Measurements from ENCODE around the gene SIK2. TPM values are rescaled to one million over a fixed set of nuclear protein-coding genes. Genes with fewer than 3 reads are reported as not detected.
"Not testable (repeated sequence)": the region's sequence is repeated elsewhere in the genome, so short reads cannot be mapped to it uniquely, and the experiment has no call there.

The SIK2 gene
- total RNA-seq, 2 donors from 2014 or later: 5.6 to 6.4 TPM

DNA sequence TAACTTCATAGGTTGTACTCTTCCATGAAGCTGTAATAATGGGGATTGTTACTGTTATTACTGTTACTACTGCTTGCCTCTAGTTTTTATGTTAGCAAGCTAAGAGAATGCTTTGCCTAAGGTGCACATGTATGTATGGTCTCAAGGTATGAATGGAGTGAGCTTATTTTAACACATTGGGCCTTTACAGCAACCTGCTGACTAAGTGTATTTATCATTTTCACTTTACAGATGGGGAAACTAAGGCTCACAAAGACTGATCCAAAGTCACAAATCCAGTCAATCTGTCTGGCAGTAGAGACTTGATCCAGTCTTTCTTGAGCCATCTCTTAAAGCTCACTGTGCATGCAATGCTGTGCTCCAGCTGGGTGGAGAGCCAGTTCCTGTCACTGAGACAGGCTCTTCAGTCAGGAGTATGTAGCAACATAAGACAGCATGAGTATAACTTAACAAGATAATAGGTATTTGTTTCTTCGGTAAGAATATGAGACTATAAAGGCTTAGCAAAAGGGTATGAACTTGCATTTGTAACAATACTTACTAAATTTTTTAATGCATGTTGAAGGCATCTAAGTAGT, 97.4 kb downstream of the SIK2 start:
- no peak overlapping the region for H3K4me3 Mint-ChIP-seq
- no peaks in the 10 kb centered on the region for H3K9me3 Mint-ChIP-seq
- peaks cover 32% of the 10 kb centered on the region for H3K36me3 Mint-ChIP-seq (ENCODE audit: low read depth)
- no peak overlapping the region for H3K27ac Mint-ChIP-seq
- H3K27me3 Mint-ChIP-seq: no peaks in the 10 kb centered on the region
- H3K4me1 Mint-ChIP-seq: peaks cover 5% of the 10 kb centered on the region
- ATAC-seq (replicated peaks): no peak

DNA sequence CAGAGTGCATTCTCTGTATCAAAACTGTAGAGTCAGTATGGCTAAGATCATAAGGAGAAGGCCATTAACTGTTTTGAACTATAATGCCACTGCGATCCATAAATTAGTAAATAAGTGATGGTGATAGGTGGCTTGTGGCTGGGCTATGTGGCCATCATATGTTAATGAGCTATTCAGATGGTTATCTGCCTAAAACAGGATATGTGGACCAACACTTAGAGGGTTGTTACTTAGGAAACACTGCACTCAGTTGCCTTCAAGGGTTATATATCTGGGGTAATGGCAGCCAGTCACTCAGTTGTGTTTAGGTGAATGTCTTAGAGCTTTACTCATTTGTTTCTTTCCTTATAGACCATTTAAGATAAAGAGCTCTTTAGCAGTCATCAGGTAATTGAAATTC, 97.9 kb downstream of the SIK2 start:
- Mint-ChIP-seq H3K4me1 (peaks cover 5% of the 10 kb centered on the region), H3K27me3 (no peaks in the 10 kb centered on the region), H3K36me3 (ENCODE audit: low read depth) (peaks cover 34% of the 10 kb centered on the region), H3K27ac (no peak overlapping the region), H3K4me3 (no peak overlapping the region), H3K9me3 (no peaks in the 10 kb centered on the region)
- no peak for ATAC-seq (replicated peaks)

DNA sequence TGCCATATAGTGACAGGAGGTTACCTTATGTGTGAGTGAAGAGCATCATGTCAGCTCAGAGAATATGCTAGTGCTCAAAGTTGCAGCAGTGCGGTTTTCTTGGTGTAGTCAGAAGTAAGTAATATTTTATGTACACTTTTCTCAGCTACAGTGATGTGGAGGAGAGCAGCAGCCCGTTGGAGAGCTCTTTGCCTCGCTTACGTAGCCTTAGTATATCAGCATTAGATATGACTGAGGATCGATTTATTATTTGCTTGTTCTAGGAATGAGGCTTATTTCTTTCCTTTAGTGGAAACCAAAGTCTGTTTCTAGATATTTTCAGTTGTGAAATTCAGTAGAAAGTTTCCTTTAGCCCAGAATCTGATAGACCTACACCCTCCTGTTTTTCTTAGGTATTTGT, 100.4 kb downstream of the SIK2 start:
- Mint-ChIP-seq H3K4me3 (no peak overlapping the region), H3K4me1 (peaks cover 5% of the 10 kb centered on the region), H3K27ac (no peak overlapping the region), H3K9me3 (no peaks in the 10 kb centered on the region), H3K36me3 (ENCODE audit: low read depth) (peaks cover 56% of the 10 kb centered on the region), H3K27me3 (no peaks in the 10 kb centered on the region)
- no peak for ATAC-seq (replicated peaks)

DNA sequence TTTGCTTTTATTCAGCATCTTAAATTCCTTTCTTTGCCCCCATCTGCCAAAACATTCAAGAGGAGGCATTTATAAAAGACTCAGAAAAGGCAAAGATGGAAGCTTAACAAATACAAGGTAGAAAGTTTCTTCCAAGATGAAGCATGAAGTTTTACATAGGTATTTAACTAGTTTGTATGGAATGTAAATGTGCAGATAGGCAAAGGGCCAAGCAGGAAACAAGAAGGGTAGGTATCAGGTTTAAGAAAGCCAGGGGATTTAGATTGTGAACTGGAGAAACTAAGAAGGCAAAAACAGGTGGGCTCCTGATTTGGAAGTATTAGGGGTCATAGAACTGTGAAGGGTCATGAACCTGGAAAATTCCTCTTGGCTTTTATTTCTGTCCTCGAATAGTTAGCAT, 101.3 kb downstream of the SIK2 start:
- Mint-ChIP-seq H3K27ac (no peak overlapping the region), H3K36me3 (ENCODE audit: low read depth) (peaks cover 58% of the 10 kb centered on the region), H3K4me1 (peaks cover 5% of the 10 kb centered on the region), H3K9me3 (no peaks in the 10 kb centered on the region), H3K27me3 (no peaks in the 10 kb centered on the region), H3K4me3 (no peak overlapping the region)
- ATAC-seq (replicated peaks): no peak

DNA sequence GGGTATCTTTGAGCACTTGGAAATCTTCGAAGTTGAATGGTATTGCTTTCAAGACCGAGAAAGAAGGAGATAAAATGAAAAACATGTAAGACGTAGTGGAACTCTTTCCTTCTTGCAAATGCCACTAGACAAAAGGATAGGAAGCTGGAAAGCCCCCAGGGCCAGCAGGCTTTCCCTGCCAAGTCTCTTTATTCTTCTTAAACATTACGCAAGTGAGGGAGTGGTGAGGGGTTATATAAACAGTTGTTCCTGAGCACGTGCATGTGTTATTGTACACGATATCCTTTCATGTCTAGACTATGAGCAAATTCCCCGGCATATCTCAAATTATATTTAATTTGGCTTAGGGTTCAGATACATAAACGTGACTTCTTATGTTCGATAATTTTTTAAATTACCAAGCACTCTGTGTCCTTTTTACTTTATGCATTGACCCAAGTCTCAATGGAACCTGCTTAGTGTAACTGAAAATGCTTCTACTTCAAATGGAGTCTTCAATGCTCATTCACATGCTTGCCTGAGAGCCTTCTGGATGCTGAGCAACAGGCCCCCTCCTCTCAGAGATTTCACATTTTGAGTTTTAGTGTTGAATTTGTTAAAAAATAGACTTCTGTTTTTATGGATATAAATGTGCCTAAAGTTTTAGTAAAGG, 104.9 kb downstream of the SIK2 start:
- Mint-ChIP-seq H3K27ac (no peak overlapping the region), H3K36me3 (ENCODE audit: low read depth) (peaks cover 76% of the 10 kb centered on the region), H3K4me1 (no peaks in the 10 kb centered on the region), H3K27me3 (no peaks in the 10 kb centered on the region), H3K9me3 (no peaks in the 10 kb centered on the region), H3K4me3 (no peak overlapping the region)
- ATAC-seq (replicated peaks): no peak

DNA sequence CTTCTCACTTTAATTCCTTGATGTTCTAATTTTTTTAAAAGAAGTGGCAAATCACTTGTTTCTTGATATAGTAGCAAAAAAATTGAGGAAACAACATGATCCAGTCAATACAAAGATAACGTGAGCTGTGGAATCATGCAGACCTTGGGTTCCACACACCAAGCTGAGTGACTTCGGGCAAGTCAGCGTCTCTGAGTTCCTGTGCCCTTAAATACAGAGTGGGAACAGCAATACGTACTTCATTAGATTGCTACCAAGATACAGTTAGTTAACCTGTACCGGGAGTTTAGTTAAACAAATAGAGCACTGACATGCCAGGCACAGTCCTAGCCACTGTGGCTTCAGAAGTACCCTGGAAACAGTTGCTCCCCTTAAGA, 105.4 kb downstream of the SIK2 start:
- H3K4me3 Mint-ChIP-seq: no peak overlapping the region
- no peak overlapping the region for H3K27ac Mint-ChIP-seq

DNA sequence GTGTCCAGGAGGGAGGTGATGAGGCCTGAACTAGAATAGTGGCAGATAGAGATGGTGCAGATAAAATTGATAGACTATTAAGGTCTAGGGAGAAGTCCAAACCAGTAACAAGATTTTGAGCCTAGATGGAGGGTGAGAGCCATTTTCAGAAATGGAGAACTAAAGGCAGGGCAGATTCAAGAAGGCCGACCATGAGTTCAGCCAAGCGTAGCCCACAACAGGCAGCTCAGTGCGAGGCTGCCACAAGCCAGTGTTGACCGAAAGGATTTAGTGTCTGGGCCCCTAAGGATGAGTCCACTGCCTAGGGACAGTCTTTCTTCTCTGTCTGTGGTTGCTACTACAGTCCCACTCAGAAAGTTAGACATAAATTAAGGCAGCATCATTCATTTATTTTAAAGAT, 112.3 kb downstream of the SIK2 start:
- H3K4me1 Mint-ChIP-seq: no peaks in the 10 kb centered on the region
- no peak for ATAC-seq (replicated peaks)
- no peaks in the 10 kb centered on the region for H3K9me3 Mint-ChIP-seq
- peaks cover 68% of the 10 kb centered on the region for H3K36me3 Mint-ChIP-seq (ENCODE audit: low read depth)
- no peak overlapping the region for H3K4me3 Mint-ChIP-seq
- no peaks in the 10 kb centered on the region for H3K27me3 Mint-ChIP-seq
- H3K27ac Mint-ChIP-seq: peak overlapping the region; percentile 18

More for the DNA sequence above, 105.4 kb downstream of the SIK2 start:
- H3K9me3 Mint-ChIP-seq: no peaks in the 10 kb centered on the region
- H3K27me3 Mint-ChIP-seq: no peaks in the 10 kb centered on the region
- peaks cover 76% of the 10 kb centered on the region for H3K36me3 Mint-ChIP-seq (ENCODE audit: low read depth)
- no peak for ATAC-seq (replicated peaks)
- H3K4me1 Mint-ChIP-seq: no peaks in the 10 kb centered on the region

DNA sequence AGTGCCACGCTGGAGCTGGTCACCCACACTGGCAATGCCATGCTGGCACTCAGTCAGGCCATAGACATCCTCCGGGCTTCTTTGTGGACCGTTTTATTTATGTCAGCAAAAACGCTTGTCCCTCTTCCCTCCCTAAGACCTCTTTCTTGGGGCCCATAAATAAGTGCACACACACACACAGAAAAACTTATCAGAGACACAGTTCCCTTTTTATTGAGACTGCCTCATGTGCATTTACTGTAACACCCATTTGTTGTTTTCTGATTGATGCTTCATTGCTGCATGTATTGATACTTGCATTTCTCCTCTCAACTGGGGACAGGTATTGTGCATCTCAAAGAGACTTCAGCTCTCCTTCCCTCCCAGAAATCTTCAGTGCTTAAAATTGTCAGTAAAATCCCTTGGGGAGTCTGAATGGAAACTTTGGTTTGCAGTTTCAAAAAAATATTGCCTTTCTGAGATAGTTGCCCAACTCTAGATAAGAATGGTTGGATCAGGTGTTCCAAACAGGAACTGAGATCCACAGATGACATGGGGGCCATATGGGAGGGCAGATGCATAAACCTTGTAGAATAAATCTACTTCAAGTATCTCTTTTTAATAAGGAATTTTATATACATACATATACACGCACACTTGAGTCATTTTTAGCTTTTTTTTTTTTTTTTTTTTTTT, 113.0 kb downstream of the SIK2 start:
- no peak for ATAC-seq (replicated peaks)
- no peak overlapping the region for H3K27ac Mint-ChIP-seq
- H3K27me3 Mint-ChIP-seq: no peaks in the 10 kb centered on the region
- H3K4me3 Mint-ChIP-seq: no peak overlapping the region
- no peaks in the 10 kb centered on the region for H3K9me3 Mint-ChIP-seq
- no peaks in the 10 kb centered on the region for H3K4me1 Mint-ChIP-seq
- peaks cover 71% of the 10 kb centered on the region for H3K36me3 Mint-ChIP-seq (ENCODE audit: low read depth)

DNA sequence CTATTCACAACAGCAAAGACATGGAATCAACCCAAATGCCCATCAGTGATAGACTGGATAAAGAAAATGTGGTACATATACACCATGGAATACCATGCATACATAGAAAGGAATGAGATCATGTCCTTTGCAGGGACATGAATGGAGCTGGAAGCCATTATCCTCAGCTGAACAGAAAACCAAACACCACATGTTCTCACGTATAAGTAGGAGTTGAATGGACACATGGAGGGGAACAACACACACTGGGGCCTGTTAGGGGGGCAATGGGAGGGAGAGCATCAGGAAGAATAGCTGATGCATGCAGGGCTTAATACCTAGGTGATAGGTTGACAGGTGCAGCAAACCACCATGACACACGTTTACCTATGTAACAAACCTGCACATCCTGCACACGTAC, 115.4 kb downstream of the SIK2 start:
- H3K27me3 Mint-ChIP-seq; H3K4me1 Mint-ChIP-seq; H3K9me3 Mint-ChIP-seq; ATAC-seq (replicated peaks); H3K4me3 Mint-ChIP-seq; H3K27ac Mint-ChIP-seq: not testable (repeated sequence)
- peaks cover 79% of the 10 kb centered on the region for H3K36me3 Mint-ChIP-seq (ENCODE audit: low read depth)

DNA sequence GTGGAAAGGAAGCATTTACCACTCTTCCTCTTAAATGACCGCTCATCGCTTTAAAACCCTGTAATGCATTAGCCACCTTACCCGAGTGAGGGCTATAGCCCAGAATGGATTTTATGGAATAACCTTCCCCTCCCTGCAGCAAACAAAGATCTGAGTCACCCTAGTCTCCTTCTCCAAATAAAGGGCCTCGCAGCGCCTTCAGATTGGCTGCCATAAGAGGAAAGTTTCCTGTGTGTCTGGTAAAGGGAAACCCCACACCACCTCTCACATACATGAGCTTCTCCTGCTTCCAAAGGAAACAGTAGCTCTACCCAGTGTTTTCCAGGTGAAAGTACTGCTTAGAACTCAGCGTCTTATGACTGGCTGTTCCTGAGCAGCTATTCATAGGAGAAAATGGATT, 116.2 kb downstream of the SIK2 start:
- H3K4me3 Mint-ChIP-seq: no peak overlapping the region
- H3K27me3 Mint-ChIP-seq: no peaks in the 10 kb centered on the region
- H3K9me3 Mint-ChIP-seq: no peaks in the 10 kb centered on the region
- no peaks in the 10 kb centered on the region for H3K4me1 Mint-ChIP-seq
- no peak for ATAC-seq (replicated peaks)
- H3K36me3 Mint-ChIP-seq (ENCODE audit: low read depth): peaks cover 79% of the 10 kb centered on the region
- no peak overlapping the region for H3K27ac Mint-ChIP-seq

DNA sequence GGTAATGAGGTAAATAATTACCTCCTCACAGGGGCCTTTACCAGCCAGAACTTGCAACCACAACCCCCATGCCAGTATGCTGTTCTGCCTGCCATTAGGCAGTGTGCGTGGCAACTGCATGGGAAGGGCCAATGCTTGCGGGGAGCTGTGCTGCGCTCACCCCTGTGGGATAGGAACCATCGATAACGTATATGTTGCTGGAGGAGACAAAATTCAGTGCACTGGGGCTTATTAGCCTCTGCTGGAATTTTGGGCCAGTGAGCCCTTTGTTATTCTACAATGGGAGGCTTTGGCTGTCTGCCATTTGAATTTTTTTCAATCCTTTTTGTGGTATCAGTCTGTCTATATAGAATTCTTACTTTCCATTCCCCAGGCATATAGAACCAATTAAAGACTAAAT, 116.6 kb downstream of the SIK2 start:
- Mint-ChIP-seq H3K27ac (no peak overlapping the region), H3K36me3 (ENCODE audit: low read depth) (peaks cover 79% of the 10 kb centered on the region), H3K27me3 (no peaks in the 10 kb centered on the region), H3K4me1 (no peaks in the 10 kb centered on the region), H3K4me3 (no peak overlapping the region), H3K9me3 (no peaks in the 10 kb centered on the region)
- ATAC-seq (replicated peaks): no peak

DNA sequence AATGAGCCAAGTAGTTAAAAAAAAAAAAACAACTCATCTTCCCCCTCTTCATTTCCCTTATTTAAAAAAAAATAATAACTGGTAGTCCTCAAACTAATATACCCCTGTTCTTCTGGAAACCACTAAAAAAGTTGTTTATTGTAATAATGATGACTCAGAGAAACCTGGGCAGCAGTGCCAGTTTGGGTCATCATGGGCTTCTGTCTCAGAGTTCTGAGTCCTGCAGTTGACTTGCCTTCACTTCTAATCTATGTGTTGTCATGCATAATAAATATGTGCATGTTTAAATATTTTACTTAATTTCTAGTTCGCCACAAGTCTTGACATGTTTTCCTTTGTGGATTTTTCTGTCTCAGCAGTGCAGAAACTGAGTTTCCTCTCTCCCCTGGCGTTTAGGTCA, 117.1 kb downstream of the SIK2 start:
- Mint-ChIP-seq H3K27me3 (no peaks in the 10 kb centered on the region), H3K4me1 (no peaks in the 10 kb centered on the region), H3K27ac (no peak overlapping the region), H3K36me3 (ENCODE audit: low read depth) (peaks cover 78% of the 10 kb centered on the region), H3K9me3 (no peaks in the 10 kb centered on the region), H3K4me3 (no peak overlapping the region)
- ATAC-seq (replicated peaks): no peak

DNA sequence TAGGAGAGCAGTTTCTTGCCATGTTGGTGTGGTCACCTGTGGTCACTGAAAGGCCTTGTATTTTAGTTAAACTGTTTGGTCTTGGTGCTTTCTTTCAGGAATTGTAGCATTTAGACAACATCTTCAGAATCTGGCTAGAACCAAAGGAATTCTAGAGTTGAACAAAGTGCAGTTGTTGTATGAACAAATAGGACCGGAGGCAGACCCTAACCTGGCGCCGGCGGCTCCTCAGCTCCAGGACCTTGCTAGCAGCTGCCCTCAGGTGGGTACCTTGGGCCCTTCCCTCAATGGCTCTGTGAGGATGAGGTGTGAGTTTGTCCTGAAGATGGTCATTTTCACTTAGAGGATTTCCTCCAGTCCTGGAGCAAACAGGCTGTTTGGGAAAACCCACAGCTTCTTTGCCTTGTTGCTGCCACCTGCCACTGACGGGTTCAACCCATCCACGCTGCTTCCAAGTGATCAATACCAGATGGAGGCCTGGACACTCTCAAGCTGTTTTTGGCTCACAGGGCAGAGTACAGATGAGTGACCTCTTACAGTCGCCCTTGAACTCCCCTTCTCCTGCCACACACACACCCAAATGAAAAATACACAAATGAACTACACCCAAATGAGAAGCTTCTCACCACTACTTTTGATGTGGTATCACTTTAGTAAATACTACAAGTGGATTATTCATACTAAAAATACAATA, 118.7 kb downstream of the SIK2 start:
- no peaks in the 10 kb centered on the region for H3K9me3 Mint-ChIP-seq
- no peak overlapping the region for H3K27ac Mint-ChIP-seq
- no peak overlapping the region for H3K4me3 Mint-ChIP-seq
- no peaks in the 10 kb centered on the region for H3K4me1 Mint-ChIP-seq
- H3K27me3 Mint-ChIP-seq: no peaks in the 10 kb centered on the region
- H3K36me3 Mint-ChIP-seq (ENCODE audit: low read depth): peaks cover 87% of the 10 kb centered on the region
- ATAC-seq (replicated peaks): no peak

DNA sequence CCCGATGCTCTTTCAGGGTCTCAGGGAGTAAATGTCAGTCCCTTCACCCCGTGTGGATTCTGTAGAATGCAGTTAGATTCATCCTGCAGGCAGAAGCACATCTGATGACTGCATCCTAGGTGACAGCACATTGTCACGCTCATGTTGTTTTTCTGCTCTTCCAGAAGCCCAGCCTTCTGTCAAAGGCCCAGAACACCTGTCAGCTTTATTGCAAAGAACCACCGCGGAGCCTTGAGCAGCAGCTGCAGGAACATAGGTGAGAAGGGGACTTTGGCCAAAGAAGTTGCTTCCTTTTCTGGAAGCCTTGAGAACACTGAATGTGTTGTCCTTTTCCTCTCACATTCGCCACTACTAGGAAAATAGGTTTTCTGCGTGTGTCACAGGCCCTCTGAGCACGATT, 120.3 kb downstream of the SIK2 start:
- ATAC-seq (replicated peaks): no peak
- Mint-ChIP-seq H3K27me3 (no peaks in the 10 kb centered on the region), H3K4me3 (no peak overlapping the region), H3K9me3 (no peaks in the 10 kb centered on the region), H3K36me3 (ENCODE audit: low read depth) (peaks cover 87% of the 10 kb centered on the region), H3K27ac (peak overlapping the region; percentile 20), H3K4me1 (no peaks in the 10 kb centered on the region)

DNA sequence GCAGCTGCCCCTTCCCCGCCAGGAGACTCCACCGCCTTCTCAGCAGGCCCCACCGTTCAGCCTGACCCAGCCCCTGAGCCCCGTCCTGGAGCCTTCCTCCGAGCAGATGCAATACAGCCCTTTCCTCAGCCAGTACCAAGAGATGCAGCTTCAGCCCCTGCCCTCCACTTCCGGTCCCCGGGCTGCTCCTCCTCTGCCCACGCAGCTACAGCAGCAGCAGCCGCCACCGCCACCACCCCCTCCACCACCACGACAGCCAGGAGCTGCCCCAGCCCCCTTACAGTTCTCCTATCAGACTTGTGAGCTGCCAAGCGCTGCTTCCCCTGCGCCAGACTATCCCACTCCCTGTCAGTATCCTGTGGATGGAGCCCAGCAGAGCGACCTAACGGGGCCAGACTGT, 121.3 kb downstream of the SIK2 start:
- no peak overlapping the region for H3K4me3 Mint-ChIP-seq
- no peaks in the 10 kb centered on the region for H3K4me1 Mint-ChIP-seq
- no peaks in the 10 kb centered on the region for H3K27me3 Mint-ChIP-seq
- H3K36me3 Mint-ChIP-seq (ENCODE audit: low read depth): peaks cover 79% of the 10 kb centered on the region
- no peaks in the 10 kb centered on the region for H3K9me3 Mint-ChIP-seq
- no peak overlapping the region for H3K27ac Mint-ChIP-seq
- ATAC-seq (replicated peaks): no peak

Data from activated T-helper 17 cell treated with anti-CD3 and anti-CD28 coated beads, Interleukin-2, amount 50 U/mL, for 72 hours (primary cell).